DMS53 treated with DMSO at 0.1 percent for 48 hours (cell line): ENCODE data around the gene DKK1.
"Not testable (repeated sequence)": the region's sequence is repeated elsewhere in the genome, so short reads cannot be mapped to it uniquely, and the experiment has no call there.

Experiments
- DNase-seq: peaks from one replicate; lab custom pipeline; 2025; ENCODE audit not compliant: unreplicated experiment; lab: John Stamatoyannopoulos, UW

Gene DKK1

DNA sequence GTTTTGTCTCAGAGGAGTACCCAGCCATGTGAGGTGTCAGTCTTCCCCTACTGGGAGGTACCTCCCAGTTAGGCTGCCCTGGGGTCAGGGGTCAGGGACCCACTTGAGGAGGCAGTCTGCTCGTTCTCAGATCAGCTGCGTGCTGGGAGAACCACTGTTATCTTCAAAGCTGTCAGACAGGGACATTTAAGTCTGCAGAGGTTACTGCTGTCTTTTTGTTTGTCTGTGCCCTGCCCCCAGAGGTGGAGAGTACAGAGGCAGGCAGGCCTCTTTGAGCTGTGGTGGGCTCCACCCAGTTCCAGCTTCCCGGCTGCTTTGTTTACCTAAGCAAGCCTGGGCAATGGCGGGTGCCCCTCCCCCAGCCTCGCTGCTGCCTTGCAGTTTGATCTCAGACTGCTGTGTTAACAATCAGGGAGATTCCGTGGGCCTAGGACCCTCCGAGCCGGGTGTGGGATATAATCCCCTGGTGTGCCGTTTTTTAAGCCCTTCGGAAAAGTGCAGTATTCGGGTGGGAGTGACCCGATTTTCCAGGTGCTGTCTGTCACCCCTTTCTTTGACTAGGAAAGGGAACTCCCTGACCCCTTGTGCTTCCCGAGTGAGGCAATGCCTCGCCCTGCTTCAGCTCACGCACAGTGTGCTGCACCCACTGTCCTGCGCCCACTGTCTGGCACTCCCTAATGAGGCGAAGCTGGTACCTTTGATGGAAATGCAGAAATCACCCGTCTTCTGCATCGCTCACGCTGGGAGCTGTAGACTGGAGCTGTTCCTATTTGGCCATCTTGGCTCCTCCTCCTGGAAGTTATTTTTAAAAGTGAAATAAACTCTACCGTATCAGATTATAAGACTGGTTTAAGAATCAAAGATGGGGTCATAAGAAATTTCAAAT lies 51.7 kb downstream of the DKK1 start:
- DNase-seq: not testable (repeated sequence)
